22Rv1 (cell line): ENCODE results near the gene ADNP2.

Experiments used
- CTCF ChIP-seq: fragments of 450-650 bp; IDR thresholded peaks from 2 replicates; pipeline ENCODE4 v1.5.1; 2017; ENCODE audit warnings: mild to moderate bottlenecking
- ZFX ChIP-seq: fragments of 450-650 bp; IDR thresholded peaks from 2 replicates; pipeline ENCODE4 v1.6.1; 2017; ENCODE audit warnings: antibody characterized with exemption, borderline replicate concordance

- no peak for TF ChIP-seq CTCF
- TF ChIP-seq ZFX = no peak
Observed at GRCh38 chr18:80103231-80103630, 5.8 kb upstream of the ADNP2 start.
